Heart left ventricle (tissue), 16 donors: ENCODE results near the gene RSU1. TPM values are rescaled to one million over a fixed set of nuclear protein-coding genes. Genes with fewer than 3 reads are reported as not detected.

Experiments used
- ATAC-seq, 4 donors: fragments of 200-7000 bp; cut with Tn5 transposase; one replicate each; pipeline ENCODE4 v1.9.1; 2020 to 2022; ENCODE audit warnings: moderate library complexity in 4 of 4, mild to moderate bottlenecking in 3 of 4, moderate number of reproducible peaks in 1 of 4
- DNase-seq, 5 donors: peaks; one replicate each; pipeline ENCODE4 v3.0.0-alpha.2; 2020
- H3K27ac ChIP-seq, 12 donors: fragments of 200-600 bp; sonication (generic) in 4 of 12; one replicate each; pipeline versions ENCODE4 v1.5.0 to v1.8.0; 2016 to 2022; ENCODE audit warnings: mild to moderate bottlenecking in 2 of 12
- H3K27me3 ChIP-seq, 9 donors: fragments of 200-600 bp; sonication (generic) in 2 of 9; one replicate each; pipeline versions ENCODE4 v1.5.1 to v1.8.0; 2016 to 2022; ENCODE audit warnings: mild to moderate bottlenecking in 3 of 9
- H3K36me3 ChIP-seq, 9 donors: fragments of 200-600 bp; sonication (generic) in 2 of 9; one replicate each; pipeline versions ENCODE4 v1.5.0 to v1.8.0; 2018 to 2022; ENCODE audit warnings: mild to moderate bottlenecking in 2 of 9
- H3K4me1 ChIP-seq, 12 donors: fragments of 200-600 bp; sonication (generic) in 4 of 12; one replicate each; pipeline versions ENCODE4 v1.5.0 to v1.8.0; 2016 to 2022; ENCODE audit warnings: mild to moderate bottlenecking in 3 of 12
- H3K4me3 ChIP-seq, 12 donors: fragments of 200-600 bp; sonication (generic) in 4 of 12; one replicate each; pipeline versions ENCODE4 v1.5.0 to v1.8.0; 2017 to 2022; ENCODE audit warnings: mild to moderate bottlenecking in 9 of 12, moderate library complexity in 4 of 12
- H3K9me3 ChIP-seq, 12 donors: fragments of 200-600 bp; sonication (generic) in 4 of 12; one replicate each; pipeline versions ENCODE4 v1.5.0 to v1.8.0; 2016 to 2022; ENCODE audit warnings: mild to moderate bottlenecking in 1 of 12
- POLR2A ChIP-seq, 2 donors: fragments of 450-650 bp; IDR thresholded peaks; one replicate each; pipeline ENCODE4 v1.6.1; 2017; ENCODE audit warnings: antibody characterized with exemption in 2 of 2, mild to moderate bottlenecking in 2 of 2, moderate library complexity in 2 of 2
- WGBS, 4 donors: extraction: QIAGEN DNeasy Blood & Tissue Kit in 2 of 4; methylation state at CpG; one replicate each; pipeline versions ENCODE4 v1.1.5 to v1.1.7; 2013 to 2018; 5-methylcytosine and 5-hydroxymethylcytosine counted together
- intact Hi-C, 10 donors: fragments of 100-400 bp; cut with DNase I; formaldehyde crosslinking; loops; one replicate each; pipeline versions ENCODE4 v1.11.1 to v1.14.2; 2022
- polyA plus RNA-seq, 2 donors: library from polyadenylated mRNA; stranded (reverse); fragments of 200-250 nt; gene quantifications; one replicate each; pipeline ENCODE4 v1.2.3, GENCODE V29; 2013
- total RNA-seq, 9 donors: library from RNA; depleted of rRNA in 2 of 9; stranded (reverse); fragments of >200 nt in 2 of 9; fragmentation: NEBNext Ultra II Directional in 3 of 9; extraction: Animal tissue kit (Norgen Biotek cat#: 25700) in 3 of 9; gene quantifications; one replicate each; pipeline versions ENCODE4 v1.1.0 to v1.2.4, GENCODE V29; 2016 to 2023
- TF ChIP-seq, protein P1 (sequence below), 12 donors: fragments of 200-600 bp; sonication (generic) in 4 of 12; IDR thresholded peaks; one replicate each; pipeline versions ENCODE4 v1.5.0 to v1.8.0; 2018 to 2022; ENCODE audit warnings: antibody characterized with exemption in 12 of 12, mild to moderate bottlenecking in 5 of 12
- donor health status: ischemic (EF 13 %, LVEDD 7.1; RV severe dilation, severe dysfunction).
- donor health status: healthy with polysubstance abuse.
- donor health status: DM: no; HTN: yes; CAD: no.
- donor health status: DM: no; HTN: no; CAD: no.
- donor health status: ischemic (EF 25% LVEDD 6.9; RV normal size, moderate dysfunction).
- donor health status: ischemic (EF 25% LVEDD 5.7; RV mildly dilated, moderate dysfunction).
- donor health status: healthy.
- donor health status: DM: yes; HTN: yes; CAD: no.
- donor health status: ischemic (EF 35%, LVEDD 5.7; RV mildly dilated, moderate dysfunction).
- donor health status: nonischemic (EF 11% LVEDD 7.7; RV severe dilation, severe dysfunction).
- donor health status: DM: yes; HTN: yes; CAD: no.
- donor health status: PGD.
- donor health status: ischemic (EF 29% LVEDD 5.4; RV normal size, mild dysfunction).
- donor health status: nonischemic (EF 23%, LVEDD 6.1; RV moderate dilation, normal function).

The RSU1 gene
- total and polyA plus RNA-seq, 11 donors: 29.6 to 84.1 (median 53.0) TPM

DNA sequence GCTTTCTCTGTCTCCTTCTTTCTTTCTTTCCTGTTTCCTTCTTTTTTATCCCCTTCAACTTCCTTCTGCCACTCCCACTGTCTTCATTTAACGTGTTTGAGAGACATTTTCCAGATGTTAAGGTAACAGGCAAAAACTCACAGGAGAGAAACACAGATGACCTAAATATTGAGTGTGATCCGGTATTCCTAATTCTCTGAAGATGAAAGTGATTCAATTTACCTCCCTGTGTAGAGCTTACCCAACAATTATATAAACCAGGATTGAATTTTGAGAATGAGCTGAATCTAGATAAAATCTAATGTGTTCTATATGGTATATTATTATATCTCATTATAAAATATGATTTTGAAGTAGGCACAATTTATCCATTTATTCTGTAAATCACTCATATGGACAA, 46.5 kb upstream of the RSU1 start:
- DNase-seq (no peak), ATAC-seq (no peak)
- Histone ChIP-seq H3K4me1 (no peaks in the 10 kb centered on the region), H3K36me3 (no peaks in the 10 kb centered on the region), H3K27me3 (no peaks in the 10 kb centered on the region), H3K27ac (no peak overlapping the region), H3K9me3 (peaks cover 0 to 11% (median 0%) of the 10 kb centered on the region in 12 donors), H3K4me3 (no peak overlapping the region)
- intact Hi-C loops: no loop called here
- WGBS, 4 donors: 58 to 69% (median 62%) methylated on average over 2 of the region's 2 CpGs
- no peak for TF ChIP-seq POLR2A (IDR thresholded peaks at IDR 0.05)
- TF ChIP-seq, protein P1, sequence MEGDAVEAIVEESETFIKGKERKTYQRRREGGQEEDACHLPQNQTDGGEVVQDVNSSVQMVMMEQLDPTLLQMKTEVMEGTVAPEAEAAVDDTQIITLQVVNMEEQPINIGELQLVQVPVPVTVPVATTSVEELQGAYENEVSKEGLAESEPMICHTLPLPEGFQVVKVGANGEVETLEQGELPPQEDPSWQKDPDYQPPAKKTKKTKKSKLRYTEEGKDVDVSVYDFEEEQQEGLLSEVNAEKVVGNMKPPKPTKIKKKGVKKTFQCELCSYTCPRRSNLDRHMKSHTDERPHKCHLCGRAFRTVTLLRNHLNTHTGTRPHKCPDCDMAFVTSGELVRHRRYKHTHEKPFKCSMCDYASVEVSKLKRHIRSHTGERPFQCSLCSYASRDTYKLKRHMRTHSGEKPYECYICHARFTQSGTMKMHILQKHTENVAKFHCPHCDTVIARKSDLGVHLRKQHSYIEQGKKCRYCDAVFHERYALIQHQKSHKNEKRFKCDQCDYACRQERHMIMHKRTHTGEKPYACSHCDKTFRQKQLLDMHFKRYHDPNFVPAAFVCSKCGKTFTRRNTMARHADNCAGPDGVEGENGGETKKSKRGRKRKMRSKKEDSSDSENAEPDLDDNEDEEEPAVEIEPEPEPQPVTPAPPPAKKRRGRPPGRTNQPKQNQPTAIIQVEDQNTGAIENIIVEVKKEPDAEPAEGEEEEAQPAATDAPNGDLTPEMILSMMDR (IDR thresholded peaks at IDR 0.05): no peak

DNA sequence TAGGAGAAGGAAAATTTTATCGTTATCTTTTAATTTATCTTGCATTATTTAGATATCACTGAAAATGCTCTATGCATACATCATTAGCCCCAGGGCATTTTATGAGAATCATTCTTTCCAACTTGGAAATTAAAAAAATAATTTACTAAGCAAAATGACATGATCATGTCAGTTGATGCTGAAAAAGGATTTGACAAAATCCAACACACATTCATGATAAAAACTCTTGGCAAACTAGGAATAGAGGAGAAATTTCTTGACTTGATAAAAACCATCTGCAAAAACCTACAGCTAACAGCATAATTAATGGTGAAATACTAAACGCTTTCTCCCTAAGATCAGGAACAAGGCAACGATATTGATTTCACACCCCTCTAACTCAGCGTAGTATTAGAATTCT, 40.2 kb upstream of the RSU1 start:
- H3K27ac ChIP-seq: no peak overlapping the region
- DNase-seq (no peak), ATAC-seq (no peak)
- H3K4me3 ChIP-seq: no peak overlapping the region
- no peaks in the 10 kb centered on the region for H3K27me3 ChIP-seq
- H3K4me1 ChIP-seq: peaks cover 0 to 10% (median 0%) of the 10 kb centered on the region in 12 donors
- TF ChIP-seq, protein P1 (IDR thresholded peaks at IDR 0.05): no peak
- no peak for TF ChIP-seq POLR2A (IDR thresholded peaks at IDR 0.05)
- H3K36me3 ChIP-seq: no peaks in the 10 kb centered on the region
- 80 to 90% (median 85%) methylated on average over 4 of the region's 4 CpGs for WGBS, 4 donors
- intact Hi-C loops: no loop called here
- H3K9me3 ChIP-seq: peaks cover 0 to 11% (median 0%) of the 10 kb centered on the region in 12 donors

GRCh38 chr10:16856567-16856966, 39.3 kb upstream of the RSU1 start:
- intact Hi-C loops: no loop called here
- Histone ChIP-seq H3K9me3 (peaks cover 0 to 11% (median 0%) of the 10 kb centered on the region in 12 donors), H3K4me3 (no peak overlapping the region), H3K36me3 (no peaks in the 10 kb centered on the region), H3K27me3 (no peaks in the 10 kb centered on the region), H3K27ac (peak overlapping the region in 3 of 12 donors; percentile 35 to 38 (median 38)), H3K4me1 (peaks cover 0 to 10% (median 0%) of the 10 kb centered on the region in 12 donors)
- ATAC-seq (peak in 3 of 4 donors; percentile 29 to 61 (median 59)), DNase-seq (no peak)
- no peak for TF ChIP-seq POLR2A (IDR thresholded peaks at IDR 0.05)
- WGBS, 4 donors: 36 to 50% (median 42%) methylated on average over 4 of the region's 4 CpGs

DNA sequence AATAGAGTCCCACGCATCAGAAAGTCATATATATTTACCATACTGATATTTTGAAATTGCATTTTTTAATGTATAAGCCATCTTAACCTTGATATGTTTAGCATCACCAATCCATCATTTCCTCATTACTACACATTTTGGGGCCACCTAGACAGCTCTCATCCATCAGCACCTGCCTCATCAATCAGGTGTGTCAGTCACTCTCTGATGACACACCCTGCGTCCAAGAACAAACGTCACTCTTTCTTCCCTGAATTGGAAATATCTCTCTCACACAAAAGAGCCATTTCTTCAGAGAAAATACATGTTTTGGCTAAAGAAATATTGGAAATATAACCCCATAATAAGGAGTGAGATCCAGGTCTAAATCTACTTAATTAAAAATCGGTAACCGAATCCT, 38.9 kb upstream of the RSU1 start:
- Histone ChIP-seq H3K27me3 (no peaks in the 10 kb centered on the region), H3K9me3 (peaks cover 0 to 11% (median 0%) of the 10 kb centered on the region in 12 donors), H3K27ac (peak overlapping the region in 3 of 12 donors; percentile 35 to 38 (median 38)), H3K36me3 (no peaks in the 10 kb centered on the region), H3K4me1 (peaks cover 0 to 10% (median 0%) of the 10 kb centered on the region in 12 donors), H3K4me3 (no peak overlapping the region)
- no peak for TF ChIP-seq POLR2A (IDR thresholded peaks at IDR 0.05)
- TF ChIP-seq, protein P1 (IDR thresholded peaks at IDR 0.05): no peak
- intact Hi-C loops: no loop called here
- 70 to 74% (median 74%) methylated on average over 5 of the region's 5 CpGs for WGBS, 4 donors
- DNase-seq: no peak
- ATAC-seq: no peak

DNA sequence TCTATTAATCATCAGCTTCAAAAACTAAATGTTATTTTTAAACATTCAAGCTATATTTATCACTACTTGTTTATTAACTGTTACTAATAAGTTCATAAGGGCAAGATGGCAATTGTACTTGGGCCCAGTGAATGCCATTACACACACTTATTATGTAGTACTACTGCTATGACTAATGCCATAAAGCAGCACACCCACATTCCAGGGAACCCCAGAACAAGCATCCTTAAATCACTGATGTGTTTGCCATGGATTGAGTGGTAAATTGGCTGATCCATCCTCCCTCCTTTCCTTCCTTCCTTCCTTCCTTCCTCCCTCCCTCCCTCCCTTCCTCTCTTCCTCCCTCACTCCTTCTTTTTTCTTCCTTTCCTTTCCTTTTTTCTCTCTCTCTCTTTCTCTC, 37.4 kb upstream of the RSU1 start:
- no peak overlapping the region for H3K4me3 ChIP-seq
- H3K27me3 ChIP-seq: no peaks in the 10 kb centered on the region
- no peak overlapping the region for H3K27ac ChIP-seq
- no peak for TF ChIP-seq POLR2A (IDR thresholded peaks at IDR 0.05)
- TF ChIP-seq, protein P1 (IDR thresholded peaks at IDR 0.05): no peak
- H3K9me3 ChIP-seq: no peaks in the 10 kb centered on the region
- H3K36me3 ChIP-seq: no peaks in the 10 kb centered on the region
- no peak for DNase-seq
- ATAC-seq: no peak
- H3K4me1 ChIP-seq: peaks cover 0 to 10% (median 0%) of the 10 kb centered on the region in 12 donors
- intact Hi-C loops: no loop called here
